GM12892 (cell line): ENCODE results near the gene GDPGP1.

ENCODE experiments used
- DNase-seq: peaks from one replicate; pipeline ENCODE4 v3.0.0; 2011; ENCODE audit not compliant: insufficient read length
- FAIRE-seq: peaks from 2 replicates; lab custom pipeline; 2011; peaks lifted over from hg19 to GRCh38; lab: Jason Lieb, UNC
- POLR2A ChIP-seq: IDR thresholded peaks from 2 replicates; pipeline ENCODE4 v1.6.1; 2011; ENCODE audit warnings: low read depth, low read length, control low read depth
- POLR2AphosphoS5 ChIP-seq: IDR thresholded peaks from 2 replicates; pipeline ENCODE4 v1.6.1; 2011; ENCODE audit warnings: low read depth, low read length, control low read depth
- TAF1 ChIP-seq: IDR thresholded peaks from 2 replicates; pipeline ENCODE4 v1.6.1; 2011; ENCODE audit warnings: low read depth, mild to moderate bottlenecking, control low read depth, low read length, borderline replicate concordance

GDPGP1 gene

DNA sequence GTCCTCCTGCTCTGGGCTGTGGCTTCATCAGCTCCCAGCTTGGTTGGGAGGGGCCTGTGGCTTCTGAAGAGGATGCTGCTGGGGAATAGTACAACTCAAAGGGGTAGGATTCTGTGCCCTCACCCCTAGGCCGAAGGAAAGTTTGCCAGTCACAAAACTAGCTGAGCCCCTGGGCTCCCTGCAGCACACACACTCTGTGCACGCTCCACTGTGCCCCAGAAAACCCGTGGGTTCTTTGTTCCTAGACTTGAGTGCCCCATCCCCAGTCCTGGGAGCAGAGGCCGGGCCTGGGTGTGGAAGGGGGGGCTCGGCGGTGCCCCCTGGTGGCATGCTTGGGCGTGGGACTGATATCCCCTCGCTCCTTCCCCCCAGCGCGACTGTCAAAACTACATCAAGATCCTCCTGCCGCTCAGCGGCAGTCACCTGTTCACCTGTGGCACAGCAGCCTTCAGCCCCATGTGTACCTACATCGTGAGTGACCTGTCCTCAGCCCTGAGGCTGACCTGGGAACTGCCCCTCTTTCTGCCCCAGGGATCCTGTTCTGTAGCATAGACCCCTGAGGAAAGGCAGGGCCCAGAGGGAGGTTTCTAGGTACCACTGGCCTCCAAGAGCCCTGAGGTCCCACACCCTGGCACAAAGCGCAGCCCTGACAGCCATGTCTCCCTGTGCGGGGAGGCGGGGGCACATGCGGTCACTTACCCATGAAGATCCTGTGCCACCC is 14.4 kb upstream of the GDPGP1 start:
- FAIRE-seq (peak; percentile 9), DNase-seq (peak; percentile 73)
- TF ChIP-seq POLR2AphosphoS5, result no peak
- TF ChIP-seq TAF1, result no peak
- no peak for TF ChIP-seq POLR2A

DNA sequence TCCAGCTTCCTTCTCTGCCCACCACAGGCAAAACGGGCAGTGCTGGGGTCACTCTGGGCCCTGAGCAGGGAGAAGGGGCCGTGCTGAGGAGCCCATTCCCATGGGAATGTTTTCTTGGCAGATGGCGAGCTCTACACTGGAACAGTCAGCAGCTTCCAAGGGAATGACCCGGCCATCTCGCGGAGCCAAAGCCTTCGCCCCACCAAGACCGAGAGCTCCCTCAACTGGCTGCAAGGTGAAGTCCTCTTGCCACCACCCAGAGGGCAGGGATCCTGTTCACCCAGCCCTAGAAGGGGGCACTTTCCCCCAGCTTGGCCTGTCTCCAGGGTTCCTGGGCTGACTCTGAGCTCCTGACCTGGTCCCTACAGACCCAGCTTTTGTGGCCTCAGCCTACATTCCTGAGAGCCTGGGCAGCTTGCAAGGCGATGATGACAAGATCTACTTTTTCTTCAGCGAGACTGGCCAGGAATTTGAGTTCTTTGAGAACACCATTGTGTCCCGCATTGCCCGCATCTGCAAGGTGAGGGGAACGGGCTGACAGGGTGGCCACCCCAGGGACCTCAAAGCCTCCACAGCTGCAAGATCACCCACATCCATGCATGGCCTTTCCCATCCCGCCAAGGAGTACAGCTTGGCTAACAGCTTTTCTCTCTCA is 12.6 kb upstream of the GDPGP1 start:
- TF ChIP-seq POLR2A (no peak), TAF1 (no peak), POLR2AphosphoS5 (no peak)
- no peak for FAIRE-seq
- DNase-seq, result peak; percentile 58

- FAIRE-seq (no peak), DNase-seq (no peak)
- no peak for TF ChIP-seq TAF1
- TF ChIP-seq POLR2AphosphoS5, result no peak
- TF ChIP-seq POLR2A, result no peak
Measured at GRCh38 chr15:90222547-90222946, 11.5 kb upstream of the GDPGP1 start.

GRCh38 chr15:90223441-90224165 is 10.4 kb upstream of the GDPGP1 start:
- DNase-seq, result no peak
- no peak for FAIRE-seq
- TF ChIP-seq POLR2AphosphoS5 (no peak), POLR2A (no peak), TAF1 (no peak)

GRCh38 chr15:90225047-90225446 is 9.0 kb upstream of the GDPGP1 start:
- no peak for TF ChIP-seq TAF1
- TF ChIP-seq POLR2A, result no peak
- TF ChIP-seq POLR2AphosphoS5, result no peak
- DNase-seq (no peak), FAIRE-seq (no peak)

DNA sequence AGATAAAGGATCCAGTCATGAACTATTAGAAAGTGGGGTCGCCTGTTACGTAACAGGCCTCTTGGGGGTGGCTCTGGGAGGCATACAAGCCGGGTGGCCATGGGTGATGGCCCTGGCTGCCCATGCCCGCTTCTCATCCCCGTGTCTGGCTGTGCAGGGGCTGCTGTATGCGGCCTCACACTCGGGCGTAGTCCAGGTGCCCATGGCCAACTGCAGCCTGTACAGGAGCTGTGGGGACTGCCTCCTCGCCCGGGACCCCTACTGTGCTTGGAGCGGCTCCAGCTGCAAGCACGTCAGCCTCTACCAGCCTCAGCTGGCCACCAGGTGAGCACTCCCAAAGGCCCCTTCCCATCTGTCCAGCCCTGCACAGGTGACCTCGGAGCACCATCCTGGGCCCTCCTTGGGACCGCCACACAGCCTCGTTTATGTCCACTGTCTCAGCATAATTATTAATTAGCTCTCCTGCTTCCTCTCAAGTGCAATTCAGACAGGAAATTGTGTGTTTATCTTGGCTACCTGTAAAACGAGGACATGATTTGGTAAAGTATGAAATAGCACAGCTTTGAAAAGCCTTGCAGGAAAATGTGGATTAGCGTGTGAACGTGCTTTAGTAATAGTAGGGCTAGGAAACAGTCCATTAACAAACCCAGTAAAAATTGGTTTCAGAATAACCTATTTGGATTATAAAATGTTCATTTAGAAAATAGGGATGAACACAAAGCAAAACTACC is 8.3 kb upstream of the GDPGP1 start:
- TF ChIP-seq TAF1, result no peak
- TF ChIP-seq POLR2AphosphoS5, result no peak
- no peak for TF ChIP-seq POLR2A
- FAIRE-seq (no peak), DNase-seq (no peak)

- FAIRE-seq (no peak), DNase-seq (no peak)
- TF ChIP-seq POLR2AphosphoS5 (no peak), POLR2A (no peak), TAF1 (no peak)
Measured at GRCh38 chr15:90227336-90227735, 6.7 kb upstream of the GDPGP1 start.

DNA sequence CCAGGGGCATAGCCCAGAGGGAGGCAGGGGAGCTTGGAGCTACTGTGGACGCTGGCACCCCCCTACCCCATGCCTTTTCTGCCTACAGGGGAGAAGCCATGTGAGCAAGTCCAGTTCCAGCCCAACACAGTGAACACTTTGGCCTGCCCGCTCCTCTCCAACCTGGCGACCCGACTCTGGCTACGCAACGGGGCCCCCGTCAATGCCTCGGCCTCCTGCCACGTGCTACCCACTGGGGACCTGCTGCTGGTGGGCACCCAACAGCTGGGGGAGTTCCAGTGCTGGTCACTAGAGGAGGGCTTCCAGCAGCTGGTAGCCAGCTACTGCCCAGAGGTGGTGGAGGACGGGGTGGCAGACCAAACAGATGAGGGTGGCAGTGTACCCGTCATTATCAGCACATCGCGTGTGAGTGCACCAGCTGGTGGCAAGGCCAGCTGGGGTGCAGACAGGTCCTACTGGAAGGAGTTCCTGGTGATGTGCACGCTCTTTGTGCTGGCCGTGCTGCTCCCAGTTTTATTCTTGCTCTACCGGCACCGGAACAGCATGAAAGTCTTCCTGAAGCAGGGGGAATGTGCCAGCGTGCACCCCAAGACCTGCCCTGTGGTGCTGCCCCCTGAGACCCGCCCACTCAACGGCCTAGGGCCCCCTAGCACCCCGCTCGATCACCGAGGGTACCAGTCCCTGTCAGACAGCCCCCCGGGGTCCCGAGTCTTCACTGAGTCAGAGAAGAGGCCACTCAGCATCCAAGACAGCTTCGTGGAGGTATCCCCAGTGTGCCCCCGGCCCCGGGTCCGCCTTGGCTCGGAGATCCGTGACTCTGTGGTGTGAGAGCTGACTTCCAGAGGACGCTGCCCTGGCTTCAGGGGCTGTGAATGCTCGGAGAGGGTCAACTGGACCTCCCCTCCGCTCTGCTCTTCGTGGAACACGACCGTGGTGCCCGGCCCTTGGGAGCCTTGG is 5.9 kb upstream of the GDPGP1 start:
- FAIRE-seq (no peak), DNase-seq (no peak)
- TF ChIP-seq POLR2A, result no peak
- no peak for TF ChIP-seq TAF1
- no peak for TF ChIP-seq POLR2AphosphoS5

DNA sequence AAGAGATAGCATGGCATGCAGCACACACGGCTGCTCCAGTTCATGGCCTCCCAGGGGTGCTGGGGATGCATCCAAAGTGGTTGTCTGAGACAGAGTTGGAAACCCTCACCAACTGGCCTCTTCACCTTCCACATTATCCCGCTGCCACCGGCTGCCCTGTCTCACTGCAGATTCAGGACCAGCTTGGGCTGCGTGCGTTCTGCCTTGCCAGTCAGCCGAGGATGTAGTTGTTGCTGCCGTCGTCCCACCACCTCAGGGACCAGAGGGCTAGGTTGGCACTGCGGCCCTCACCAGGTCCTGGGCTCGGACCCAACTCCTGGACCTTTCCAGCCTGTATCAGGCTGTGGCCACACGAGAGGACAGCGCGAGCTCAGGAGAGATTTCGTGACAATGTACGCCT is 5.0 kb upstream of the GDPGP1 start:
- FAIRE-seq (no peak), DNase-seq (no peak)
- TF ChIP-seq POLR2A, result no peak; the same call in 1 of the 2 replicates
- TF ChIP-seq POLR2AphosphoS5, result peak; percentile 37; the same call in 1 of the 2 replicates

GRCh38 chr15:90230071-90230494 is 3.9 kb upstream of the GDPGP1 start:
- no peak for DNase-seq
- TF ChIP-seq POLR2AphosphoS5, result no peak
- no peak for TF ChIP-seq TAF1
- no peak for TF ChIP-seq POLR2A
- FAIRE-seq, result no peak

GRCh38 chr15:90230610-90231009 is 3.4 kb upstream of the GDPGP1 start:
- FAIRE-seq (no peak), DNase-seq (no peak)
- TF ChIP-seq TAF1 (no peak), POLR2A (no peak), POLR2AphosphoS5 (no peak)
